ENCODE measurements around the gene XIRP2.

XIRP2 gene

GRCh38 chr2:167136879-167137596, 248.8 kb downstream of the XIRP2 start:
- DNase-seq: no peak

GRCh38 chr2:167140330-167140729, 252.1 kb downstream of the XIRP2 start:
- no peak for DNase-seq

- no peak for DNase-seq
These were observed 252.5 kb downstream of the XIRP2 start for GRCh38 chr2:167140767-167141166.

GRCh38 chr2:167142554-167142953, 254.3 kb downstream of the XIRP2 start:
- DNase-seq: no peak

GRCh38 chr2:167144179-167144898, 256.1 kb downstream of the XIRP2 start:
- DNase-seq: no peak

GRCh38 chr2:167147271-167147941, 259.1 kb downstream of the XIRP2 start:
- no peak for DNase-seq

GRCh38 chr2:167151894-167152293, 263.6 kb downstream of the XIRP2 start:
- DNase-seq: no peak

GRCh38 chr2:167157523-167157922, 269.2 kb downstream of the XIRP2 start:
- no peak for DNase-seq

- no peak for DNase-seq
These were observed 288.9 kb downstream of the XIRP2 start for GRCh38 chr2:167177196-167177595.

- no peak for DNase-seq
These were observed 292.9 kb downstream of the XIRP2 start for GRCh38 chr2:167181134-167181533.

GRCh38 chr2:167181688-167182087, 293.4 kb downstream of the XIRP2 start:
- DNase-seq: no peak

- no peak for DNase-seq
These were observed 294.1 kb downstream of the XIRP2 start for GRCh38 chr2:167182403-167182802.

- DNase-seq: no peak
These were observed 295.7 kb downstream of the XIRP2 start for GRCh38 chr2:167183931-167184330.

GRCh38 chr2:167186465-167186864, 298.2 kb downstream of the XIRP2 start:
- no peak for DNase-seq

- DNase-seq: no peak
These were observed 298.9 kb downstream of the XIRP2 start for GRCh38 chr2:167187049-167187727.

- DNase-seq: no peak
These were observed 300.0 kb downstream of the XIRP2 start for GRCh38 chr2:167187978-167188967.

GRCh38 chr2:167190053-167190452, 301.8 kb downstream of the XIRP2 start:
- DNase-seq: no peak

- no peak for DNase-seq
These were observed 303.3 kb downstream of the XIRP2 start for GRCh38 chr2:167191588-167191987.

GRCh38 chr2:167192833-167193232, 304.6 kb downstream of the XIRP2 start:
- DNase-seq: no peak

- no peak for DNase-seq
These were observed 308.4 kb downstream of the XIRP2 start for GRCh38 chr2:167196461-167197252.

GRCh38 chr2:167198009-167198408, 309.7 kb downstream of the XIRP2 start:
- no peak for DNase-seq

Data from CD4-positive, alpha-beta T cell treated with Interleukin-4 for 1 hour (primary cell).